Mammary epithelial cell (primary cell): Measurements from ENCODE around the gene ACSS1.

Experiments used
- EZH2 ChIP-seq: IDR thresholded peaks from 2 replicates; pipeline ENCODE4 v1.6.1; 2012; ENCODE audit warnings: low read length, inconsistent platforms, borderline replicate concordance
- TF ChIP-seq, protein P1 (sequence below), 2 donors: IDR thresholded peaks in 1 of 2; conservative IDR thresholded peaks in 1 of 2; 2 replicates each; pipeline ENCODE4 v1.5.1; 2011 to 2012; ENCODE audit warnings: inconsistent platforms in 2 of 2, low read length in 2 of 2, mild to moderate bottlenecking in 2 of 2, control low read depth in 1 of 2, low read depth in 1 of 2; ENCODE audit not compliant: insufficient read depth in 1 of 2; ENCODE audit errors: extremely low read depth in 1 of 2

DNA sequence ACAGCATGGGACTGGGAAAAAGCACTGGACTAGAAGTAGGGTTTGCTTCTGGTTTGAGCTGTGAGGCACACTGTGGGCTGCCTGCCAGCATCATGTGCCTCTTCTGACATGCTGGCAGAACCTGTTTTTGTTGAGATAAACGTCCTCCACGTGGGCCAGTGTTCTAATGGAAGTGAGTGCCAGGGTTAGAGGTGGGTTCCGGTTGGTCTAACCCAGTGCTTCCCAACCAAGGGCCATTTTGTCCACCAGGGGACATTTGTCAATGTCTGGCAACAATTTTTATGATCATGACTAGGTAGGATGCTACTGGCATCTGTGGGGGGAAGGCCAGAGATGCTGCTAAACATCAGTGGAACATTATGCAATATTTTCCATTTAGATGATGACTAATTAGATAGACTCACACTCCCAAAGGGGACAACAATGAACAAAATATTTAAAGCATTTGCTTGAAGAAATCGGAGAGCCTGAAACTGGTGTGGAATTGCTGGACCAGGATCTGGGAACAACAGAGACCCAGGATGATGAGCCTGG is 57.6 kb downstream of the ACSS1 start:
- TF ChIP-seq, protein P1, sequence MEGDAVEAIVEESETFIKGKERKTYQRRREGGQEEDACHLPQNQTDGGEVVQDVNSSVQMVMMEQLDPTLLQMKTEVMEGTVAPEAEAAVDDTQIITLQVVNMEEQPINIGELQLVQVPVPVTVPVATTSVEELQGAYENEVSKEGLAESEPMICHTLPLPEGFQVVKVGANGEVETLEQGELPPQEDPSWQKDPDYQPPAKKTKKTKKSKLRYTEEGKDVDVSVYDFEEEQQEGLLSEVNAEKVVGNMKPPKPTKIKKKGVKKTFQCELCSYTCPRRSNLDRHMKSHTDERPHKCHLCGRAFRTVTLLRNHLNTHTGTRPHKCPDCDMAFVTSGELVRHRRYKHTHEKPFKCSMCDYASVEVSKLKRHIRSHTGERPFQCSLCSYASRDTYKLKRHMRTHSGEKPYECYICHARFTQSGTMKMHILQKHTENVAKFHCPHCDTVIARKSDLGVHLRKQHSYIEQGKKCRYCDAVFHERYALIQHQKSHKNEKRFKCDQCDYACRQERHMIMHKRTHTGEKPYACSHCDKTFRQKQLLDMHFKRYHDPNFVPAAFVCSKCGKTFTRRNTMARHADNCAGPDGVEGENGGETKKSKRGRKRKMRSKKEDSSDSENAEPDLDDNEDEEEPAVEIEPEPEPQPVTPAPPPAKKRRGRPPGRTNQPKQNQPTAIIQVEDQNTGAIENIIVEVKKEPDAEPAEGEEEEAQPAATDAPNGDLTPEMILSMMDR (conservative IDR thresholded peaks at IDR 0.05 in 1 of 2, IDR thresholded peaks at IDR 0.05 in 1 of 2; ENCODE audit: extremely low read depth in 1 of 2, insufficient read depth in 1 of 2, low read depth in 1 of 2, low read length in 2 of 2): peak; percentile 6 to 28
- no peak for TF ChIP-seq EZH2
